HepG2 (cell line): Measurements from ENCODE around the gene TMEM200A. TPM values are rescaled to one million over a fixed set of nuclear protein-coding genes. Genes with fewer than 3 reads are reported as not detected.

Experiments used
- ATAC-seq: fragments of 200-7000 bp; cut with Tn5 transposase; 3 replicates; pipeline ENCODE4 v1.9.1; 2020; ENCODE audit warnings: mild to moderate bottlenecking, moderate library complexity
- BruUV-seq: library from RNA; stranded (reverse); fragments of 400-500 nt; replicated peaks from 2 replicates; lab custom pipeline; 2021; lab: Mats Ljungman, UMichigan
- CTCF ChIA-PET: fragments of 300-600 bp; formaldehyde crosslinking; extraction: SDS; loops from one replicate; lab custom pipeline; 2021; ENCODE audit warnings: low total read pairs, inconsistent platforms, low intra/inter-chr PET ratio; lab: Yijun Ruan, JAX
- POLR2A ChIA-PET: fragments of 350-600 bp; sonication (Branson Sonifier 250); formaldehyde crosslinking; loops from one replicate; lab custom pipeline; 2020; ENCODE audit warnings: antibody characterized with exemption, inconsistent platforms; lab: Yijun Ruan, JAX
- DNase-seq: peaks from one replicate; pipeline ENCODE4 v3.0.0-alpha.2; 2015; ENCODE audit warnings: low spot score
- FAIRE-seq: peaks from 3 replicates; lab custom pipeline; 2011; peaks lifted over from hg19 to GRCh38; lab: Jason Lieb, UNC
- H2AFZ ChIP-seq: one replicate; pipeline ENCODE4 v1.6.1; 2011; ENCODE audit warnings: low read length, inconsistent platforms
- H3K27ac ChIP-seq: fragments of 300-600 bp; 3 replicates; pipeline ENCODE4 v1.8.0; 2011; ENCODE audit warnings: mixed run types, mild to moderate bottlenecking, mixed read lengths, low read length, inconsistent platforms; ENCODE audit not compliant: insufficient read depth; ENCODE audit errors: extremely low read length
- H3K27me3 ChIP-seq, 2 experiments: fragments of 200-600 bp in 1 of 2; 2 replicates in 1 of 2; 3 replicates in 1 of 2; pipeline versions ENCODE4 v1.6.0 to v1.8.0; 2011; ENCODE audit warnings: low read length in 2 of 2, mild to moderate bottlenecking in 2 of 2, moderate library complexity in 2 of 2, inconsistent platforms in 1 of 2; ENCODE audit not compliant: insufficient read depth in 2 of 2, control insufficient read depth in 1 of 2
- H3K36me3 ChIP-seq, 2 experiments: fragments of 200-600 bp in 1 of 2; replicated peaks in 1 of 2; 2 replicates in 1 of 2; 3 replicates in 1 of 2; pipeline versions ENCODE4 v1.5.1 to v1.8.0; 2011; ENCODE audit warnings: low read length in 2 of 2, inconsistent platforms in 1 of 2; ENCODE audit not compliant: insufficient read depth in 2 of 2, control insufficient read depth in 1 of 2
- H3K4me1 ChIP-seq: 2 replicates; pipeline ENCODE4 v1.5.1; 2012; ENCODE audit warnings: low read length, inconsistent platforms; ENCODE audit not compliant: insufficient read depth
- H3K4me2 ChIP-seq: 2 replicates; pipeline ENCODE4 v1.6.0; 2011; ENCODE audit warnings: low read depth, low read length, inconsistent platforms
- H3K4me3 ChIP-seq, 3 experiments: fragments of 200-600 bp in 1 of 3; sonication (generic), shearing (Covaris generic) in 1 of 3; replicated peaks in 1 of 3; 2 replicates each; pipeline ENCODE4 v1.5.1; 2011 to 2016; ENCODE audit warnings: low read length in 3 of 3, inconsistent platforms in 2 of 3, low read depth in 2 of 3, mild to moderate bottlenecking in 2 of 3, control low read depth in 1 of 3, mixed read lengths in 1 of 3; ENCODE audit not compliant: insufficient read depth in 1 of 3
- H3K79me2 ChIP-seq: one replicate; pipeline ENCODE4 v1.6.1; 2011; ENCODE audit warnings: low read length, inconsistent platforms; ENCODE audit not compliant: insufficient read depth
- H3K9ac ChIP-seq: 2 replicates; pipeline ENCODE4 v1.6.0; 2011; ENCODE audit warnings: mild to moderate bottlenecking, low read depth, low read length, inconsistent platforms; ENCODE audit not compliant: insufficient read depth
- H3K9me3 ChIP-seq: 2 replicates; pipeline ENCODE4 v1.5.1; 2012; ENCODE audit warnings: mild to moderate bottlenecking, low read length
- H4K20me1 ChIP-seq: 2 replicates; pipeline ENCODE4 v1.6.0; 2011; ENCODE audit warnings: inconsistent platforms, mild to moderate bottlenecking, low read length, moderate library complexity; ENCODE audit not compliant: insufficient read depth
- AGO2 ChIP-seq: fragments of 200-400 bp; formaldehyde crosslinking; optimal IDR thresholded peaks from 2 replicates; pipeline ENCODE3; 2017; ENCODE audit warnings: mild to moderate bottlenecking, low read depth, low read length, moderate library complexity
- HDAC2 ChIP-seq: sonication (generic); formaldehyde crosslinking; IDR thresholded peaks from 2 replicates; pipeline ENCODE4 v1.4.0; 2020; ENCODE audit warnings: missing genetic modification reagents
- HNRNPH1 ChIP-seq: fragments of 200-400 bp; formaldehyde crosslinking; optimal IDR thresholded peaks from 2 replicates; pipeline ENCODE3; 2017; ENCODE audit warnings: mild to moderate bottlenecking, low read depth, low read length
- POGK ChIP-seq: sonication (generic); formaldehyde crosslinking; conservative IDR thresholded peaks from 2 replicates; pipeline ENCODE4 v1.8.0; 2022; ENCODE audit warnings: mild to moderate bottlenecking, moderate library complexity, missing genetic modification reagents
- SOX13 ChIP-seq, 3 experiments: fragments of 450-650 bp in 1 of 3; sonication (generic) in 1 of 3; formaldehyde crosslinking in 1 of 3; IDR thresholded peaks in 2 of 3; conservative IDR thresholded peaks in 1 of 3; 2 replicates each; pipeline versions ENCODE4 v1.5.0 to v1.6.1; 2016 to 2020; ENCODE audit warnings: antibody characterized with exemption in 1 of 3, mild to moderate bottlenecking in 1 of 3, missing compliant biosample characterization in 1 of 3, missing genetic modification reagents in 1 of 3, moderate library complexity in 1 of 3
- THYN1 ChIP-seq: sonication (generic); formaldehyde crosslinking; IDR thresholded peaks from 2 replicates; pipeline ENCODE4 v1.8.1; 2023; ENCODE audit warnings: low read depth, mild to moderate bottlenecking, moderate library complexity, missing genetic modification reagents, borderline replicate concordance
- ZNF20 ChIP-seq: sonication (generic); formaldehyde crosslinking; IDR thresholded peaks from 2 replicates; pipeline ENCODE4 v1.4.0; 2020; ENCODE audit warnings: mild to moderate bottlenecking, moderate library complexity, missing genetic modification reagents
- ZNF225 ChIP-seq: sonication (generic); formaldehyde crosslinking; IDR thresholded peaks from 2 replicates; pipeline ENCODE4 v1.4.0; 2020; ENCODE audit warnings: mild to moderate bottlenecking, missing genetic modification reagents
- WGBS: methylation state at CpG from one replicate; pipeline ENCODE4 v1.1.6; 2017; ENCODE audit warnings: low lambda C conversion rate; 5-methylcytosine and 5-hydroxymethylcytosine counted together
- in situ Hi-C: cut with HindIII; loops from 2 replicates; pipeline ENCODE4 v1.10.0; 2017; ENCODE audit warnings: low pct_unique_long_range_greater_than_20kb; ENCODE audit not compliant: extremely low pct_ligation_motif_present
- intact Hi-C: fragments of 100-400 bp; cut with micrococcal nuclease; formaldehyde crosslinking; loops from one replicate; pipeline ENCODE4 v1.10.0; 2022; ENCODE audit not compliant: unreplicated experiment
- polyA plus RNA-seq, 8 experiments: library from polyadenylated mRNA; depleted of rRNA in 3 of 8; stranded (reverse) in 7 of 8; unstranded in 1 of 8; fragments of >200 nt; fragmentation: Illumina TruSeq in 4 of 8; extraction: Trizol in 4 of 8; gene quantifications; 2 replicates each; pipeline versions ENCODE4 v1.2.1 to v1.2.3, GENCODE V29; 2011 to 2016; ENCODE audit warnings: low read depth in 4 of 8, missing spikeins in 1 of 8, mixed read lengths in 1 of 8; ENCODE audit not compliant: insufficient read depth in 1 of 8
- total RNA-seq, 5 experiments: library from RNA; depleted of rRNA; stranded (reverse); fragments of >200 nt; fragmentation: Illumina TruSeq; extraction: Trizol; gene quantifications; 2 replicates each; pipeline ENCODE4 v1.2.3, GENCODE V29; 2016; ENCODE audit warnings: low read depth in 1 of 5
- TF ChIP-seq, protein P1 (sequence below): sonication (generic); formaldehyde crosslinking; IDR thresholded peaks from 2 replicates; pipeline ENCODE4 v1.5.0; 2020; ENCODE audit warnings: mild to moderate bottlenecking, missing genetic modification reagents

Gene TMEM200A
- total and polyA plus RNA-seq, 2 of the 13 experiments (the other 11 are each of a cell fraction or from before 2014, with no cell fraction given): 0.34 TPM; not detected in 1

- Histone ChIP-seq H3K4me1 (no peaks in the 10 kb centered on the region), H3K27me3 (no peaks in the 10 kb centered on the region), H3K27ac (no peak overlapping the region), H3K4me3 (no peak overlapping the region), H3K36me3 (no peaks in the 10 kb centered on the region), H3K79me2 (no peaks in the 10 kb centered on the region), H3K4me2 (no peak overlapping the region), H4K20me1 (no peaks in the 10 kb centered on the region), H3K9ac (no peak overlapping the region), H2AFZ (no peak overlapping the region), H3K9me3 (no peaks in the 10 kb centered on the region)
- ChIA-PET POLR2A (no interaction called here), CTCF (no interaction called here)
- no peak for DNase-seq
- WGBS: 6% methylated on average over 2 of the region's 2 CpGs
- no TSS peak for BruUV-seq
- FAIRE-seq: no peak
- in situ Hi-C loops: no loop called here
- peak; percentile 73 for ATAC-seq
- intact Hi-C loops: no loop called here
- TF ChIP-seq ZNF225 (CRISPR knock-in tag) (no peak), POGK (CRISPR knock-in tag) (no peak), THYN1 (CRISPR knock-in tag) (no peak), ZNF20 (CRISPR knock-in tag) (no peak), SOX13 (IDR thresholded peaks at IDR 0.05) (no peak), SOX13 (CRISPR knock-in tag; conservative IDR thresholded peaks at IDR 0.05 in 1 of 2, IDR thresholded peaks at IDR 0.05 in 1 of 2) (0 out of 4 replicates have a peak, but pooled peaks of 1 of the 2 experiments have one; percentile 7), HNRNPH1 (no peak), HDAC2 (CRISPR knock-in tag) (no peak), AGO2 (no peak)
- TF ChIP-seq, protein P1, sequence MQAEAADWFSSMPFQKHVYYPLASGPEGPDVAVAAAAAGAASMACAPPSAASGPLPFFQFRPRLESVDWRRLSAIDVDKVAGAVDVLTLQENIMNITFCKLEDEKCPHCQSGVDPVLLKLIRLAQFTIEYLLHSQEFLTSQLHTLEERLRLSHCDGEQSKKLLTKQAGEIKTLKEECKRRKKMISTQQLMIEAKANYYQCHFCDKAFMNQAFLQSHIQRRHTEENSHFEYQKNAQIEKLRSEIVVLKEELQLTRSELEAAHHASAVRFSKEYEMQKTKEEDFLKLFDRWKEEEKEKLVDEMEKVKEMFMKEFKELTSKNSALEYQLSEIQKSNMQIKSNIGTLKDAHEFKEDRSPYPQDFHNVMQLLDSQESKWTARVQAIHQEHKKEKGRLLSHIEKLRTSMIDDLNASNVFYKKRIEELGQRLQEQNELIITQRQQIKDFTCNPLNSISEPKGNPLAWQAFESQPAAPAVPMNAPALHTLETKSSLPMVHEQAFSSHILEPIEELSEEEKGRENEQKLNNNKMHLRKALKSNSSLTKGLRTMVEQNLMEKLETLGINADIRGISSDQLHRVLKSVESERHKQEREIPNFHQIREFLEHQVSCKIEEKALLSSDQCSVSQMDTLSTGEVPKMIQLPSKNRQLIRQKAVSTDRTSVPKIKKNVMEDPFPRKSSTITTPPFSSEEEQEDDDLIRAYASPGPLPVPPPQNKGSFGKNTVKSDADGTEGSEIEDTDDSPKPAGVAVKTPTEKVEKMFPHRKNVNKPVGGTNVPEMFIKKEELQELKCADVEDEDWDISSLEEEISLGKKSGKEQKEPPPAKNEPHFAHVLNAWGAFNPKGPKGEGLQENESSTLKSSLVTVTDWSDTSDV (CRISPR knock-in tag): no peak
Observed at GRCh38 chr6:130377915-130378314, 12.1 kb downstream of the TMEM200A start.
